ENCODE data around the gene TMEM198. TPM values are rescaled to one million over a fixed set of nuclear protein-coding genes. Genes with fewer than 3 reads are reported as not detected.

TMEM198 gene
- total RNA-seq, 1 donor from 2014 or later: 8.2 TPM

DNA sequence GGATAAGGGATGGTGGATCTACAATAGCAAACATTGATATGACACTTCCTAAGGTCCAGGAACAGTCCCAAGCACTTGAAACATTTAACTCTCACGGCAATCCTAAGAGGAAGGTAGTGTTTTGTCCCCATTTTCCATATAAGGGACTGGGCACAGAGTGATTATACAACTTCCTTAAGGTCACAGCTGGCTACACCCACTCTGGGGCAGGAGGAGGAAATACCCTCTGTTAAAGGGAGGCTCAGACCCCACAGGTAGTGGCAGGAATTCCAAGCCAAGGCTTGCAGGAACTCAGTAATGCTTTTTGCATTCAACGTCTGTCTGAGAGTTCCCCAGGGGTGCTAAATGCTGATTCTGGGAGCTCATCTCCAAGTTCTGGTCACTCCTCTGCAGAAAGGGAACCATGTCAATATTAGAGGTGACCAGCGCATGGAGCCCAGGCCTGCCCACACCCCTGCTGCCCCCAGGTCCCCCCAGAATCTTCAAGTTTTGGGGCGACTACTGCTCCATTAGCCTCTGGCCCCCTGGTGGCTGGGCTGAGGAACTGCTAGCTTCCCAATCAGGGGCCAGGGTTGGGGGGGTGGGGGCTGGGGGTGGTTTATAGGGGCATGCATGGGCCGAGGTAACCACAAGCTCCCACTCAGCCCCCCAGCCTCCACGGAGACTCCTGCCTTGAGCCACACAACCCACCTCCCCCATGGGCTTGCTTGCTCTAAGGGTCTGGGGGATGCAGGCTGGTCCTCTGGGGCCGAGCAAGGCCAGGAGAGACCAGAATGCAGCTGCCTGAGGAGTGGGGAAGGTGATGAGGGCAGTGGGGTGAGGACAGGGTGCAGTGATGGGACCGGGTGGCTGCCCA is 16.4 kb downstream of the TMEM198 start:
- DNase-seq (ENCODE audit: low spot score, unreplicated experiment): no peak
- no peak overlapping the region for H3K27ac Mint-ChIP-seq
- H3K36me3 Mint-ChIP-seq (ENCODE audit: insufficient read depth): peaks cover 17% of the 10 kb centered on the region
- no peak overlapping the region for H3K4me3 Mint-ChIP-seq (ENCODE audit: low read depth)
- H3K27me3 Mint-ChIP-seq: no peaks in the 10 kb centered on the region
- no peaks in the 10 kb centered on the region for H3K9me3 Mint-ChIP-seq (ENCODE audit: low read depth)
- TF ChIP-seq, protein P1, sequence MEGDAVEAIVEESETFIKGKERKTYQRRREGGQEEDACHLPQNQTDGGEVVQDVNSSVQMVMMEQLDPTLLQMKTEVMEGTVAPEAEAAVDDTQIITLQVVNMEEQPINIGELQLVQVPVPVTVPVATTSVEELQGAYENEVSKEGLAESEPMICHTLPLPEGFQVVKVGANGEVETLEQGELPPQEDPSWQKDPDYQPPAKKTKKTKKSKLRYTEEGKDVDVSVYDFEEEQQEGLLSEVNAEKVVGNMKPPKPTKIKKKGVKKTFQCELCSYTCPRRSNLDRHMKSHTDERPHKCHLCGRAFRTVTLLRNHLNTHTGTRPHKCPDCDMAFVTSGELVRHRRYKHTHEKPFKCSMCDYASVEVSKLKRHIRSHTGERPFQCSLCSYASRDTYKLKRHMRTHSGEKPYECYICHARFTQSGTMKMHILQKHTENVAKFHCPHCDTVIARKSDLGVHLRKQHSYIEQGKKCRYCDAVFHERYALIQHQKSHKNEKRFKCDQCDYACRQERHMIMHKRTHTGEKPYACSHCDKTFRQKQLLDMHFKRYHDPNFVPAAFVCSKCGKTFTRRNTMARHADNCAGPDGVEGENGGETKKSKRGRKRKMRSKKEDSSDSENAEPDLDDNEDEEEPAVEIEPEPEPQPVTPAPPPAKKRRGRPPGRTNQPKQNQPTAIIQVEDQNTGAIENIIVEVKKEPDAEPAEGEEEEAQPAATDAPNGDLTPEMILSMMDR (IDR thresholded peaks at IDR 0.05; ENCODE audit: unreplicated experiment): peak; percentile 71
- peaks cover 11% of the 10 kb centered on the region for H3K4me1 Mint-ChIP-seq (ENCODE audit: low read depth)

DNA sequence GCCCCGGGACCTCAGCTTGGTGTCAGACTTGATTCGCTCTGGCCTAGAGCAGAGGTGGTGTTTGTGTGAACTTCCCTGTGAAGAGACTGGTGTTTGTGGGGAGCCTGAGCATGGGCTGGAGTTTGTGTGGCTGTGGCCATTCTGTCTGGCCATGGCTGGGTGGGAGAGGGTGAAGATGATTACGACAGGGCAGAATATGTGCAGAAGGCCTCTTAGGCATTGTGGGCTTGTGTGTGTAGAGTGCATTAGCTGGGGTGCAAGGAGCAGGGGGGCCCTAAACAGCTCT is 17.0 kb downstream of the TMEM198 start:
- Mint-ChIP-seq H3K9me3 (ENCODE audit: low read depth) (no peaks in the 10 kb centered on the region), H3K4me3 (ENCODE audit: low read depth) (no peak overlapping the region), H3K27ac (no peak overlapping the region), H3K4me1 (ENCODE audit: low read depth) (peaks cover 11% of the 10 kb centered on the region), H3K27me3 (no peaks in the 10 kb centered on the region), H3K36me3 (ENCODE audit: insufficient read depth) (peaks cover 16% of the 10 kb centered on the region)
- TF ChIP-seq, protein P1 (IDR thresholded peaks at IDR 0.05; ENCODE audit: unreplicated experiment): no peak
- no peak for DNase-seq (ENCODE audit: low spot score, unreplicated experiment)

DNA sequence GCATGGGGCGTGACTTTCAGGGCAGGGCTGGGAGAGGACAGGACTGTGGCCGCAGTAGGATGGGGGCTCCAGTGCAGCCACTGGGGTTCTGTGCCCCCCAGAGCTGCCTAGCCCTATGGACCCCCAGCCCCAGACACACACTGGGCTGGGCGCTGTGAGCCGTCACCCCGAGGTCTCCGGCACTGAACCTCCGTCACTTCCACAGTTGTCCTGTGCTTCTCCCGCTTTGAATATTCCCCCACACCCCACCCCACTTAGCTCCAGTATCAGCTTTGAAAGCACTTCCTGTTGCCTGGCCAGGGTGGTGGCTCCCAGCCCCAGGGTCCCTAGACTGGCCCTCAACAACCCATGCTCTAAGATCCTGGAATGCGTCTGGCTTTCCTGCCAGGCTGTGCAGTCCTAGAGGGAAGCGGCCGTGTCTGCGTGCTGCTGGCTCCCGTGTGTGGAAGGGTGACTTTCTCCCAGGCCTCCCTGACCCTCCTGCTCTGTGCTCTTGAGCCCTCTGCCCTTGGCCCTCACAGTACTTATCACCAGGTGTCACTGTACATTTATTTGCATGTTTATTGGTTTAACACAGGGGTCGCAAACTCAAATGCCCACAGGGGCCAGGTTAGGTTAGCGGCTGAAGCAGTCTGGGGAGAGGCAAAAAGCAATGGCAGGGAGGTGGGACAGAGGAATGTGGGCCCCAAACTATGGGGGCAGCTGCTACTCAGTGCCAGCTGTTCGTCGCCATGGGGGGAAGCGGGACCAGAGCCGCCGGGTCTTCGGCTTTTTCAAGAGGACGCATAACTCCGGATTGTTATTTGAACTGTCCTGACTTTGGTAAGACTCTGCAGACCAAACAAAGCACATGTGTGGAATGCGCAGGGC is 17.6 kb downstream of the TMEM198 start:
- H3K27ac Mint-ChIP-seq: peak overlapping the region; percentile 20
- H3K9me3 Mint-ChIP-seq (ENCODE audit: low read depth): no peaks in the 10 kb centered on the region
- no peaks in the 10 kb centered on the region for H3K27me3 Mint-ChIP-seq
- peaks cover 11% of the 10 kb centered on the region for H3K4me1 Mint-ChIP-seq (ENCODE audit: low read depth)
- TF ChIP-seq, protein P1 (IDR thresholded peaks at IDR 0.05; ENCODE audit: unreplicated experiment): no peak
- peaks cover 21% of the 10 kb centered on the region for H3K36me3 Mint-ChIP-seq (ENCODE audit: insufficient read depth)
- no peak for DNase-seq (ENCODE audit: low spot score, unreplicated experiment)
- H3K4me3 Mint-ChIP-seq (ENCODE audit: low read depth): no peak overlapping the region

DNA sequence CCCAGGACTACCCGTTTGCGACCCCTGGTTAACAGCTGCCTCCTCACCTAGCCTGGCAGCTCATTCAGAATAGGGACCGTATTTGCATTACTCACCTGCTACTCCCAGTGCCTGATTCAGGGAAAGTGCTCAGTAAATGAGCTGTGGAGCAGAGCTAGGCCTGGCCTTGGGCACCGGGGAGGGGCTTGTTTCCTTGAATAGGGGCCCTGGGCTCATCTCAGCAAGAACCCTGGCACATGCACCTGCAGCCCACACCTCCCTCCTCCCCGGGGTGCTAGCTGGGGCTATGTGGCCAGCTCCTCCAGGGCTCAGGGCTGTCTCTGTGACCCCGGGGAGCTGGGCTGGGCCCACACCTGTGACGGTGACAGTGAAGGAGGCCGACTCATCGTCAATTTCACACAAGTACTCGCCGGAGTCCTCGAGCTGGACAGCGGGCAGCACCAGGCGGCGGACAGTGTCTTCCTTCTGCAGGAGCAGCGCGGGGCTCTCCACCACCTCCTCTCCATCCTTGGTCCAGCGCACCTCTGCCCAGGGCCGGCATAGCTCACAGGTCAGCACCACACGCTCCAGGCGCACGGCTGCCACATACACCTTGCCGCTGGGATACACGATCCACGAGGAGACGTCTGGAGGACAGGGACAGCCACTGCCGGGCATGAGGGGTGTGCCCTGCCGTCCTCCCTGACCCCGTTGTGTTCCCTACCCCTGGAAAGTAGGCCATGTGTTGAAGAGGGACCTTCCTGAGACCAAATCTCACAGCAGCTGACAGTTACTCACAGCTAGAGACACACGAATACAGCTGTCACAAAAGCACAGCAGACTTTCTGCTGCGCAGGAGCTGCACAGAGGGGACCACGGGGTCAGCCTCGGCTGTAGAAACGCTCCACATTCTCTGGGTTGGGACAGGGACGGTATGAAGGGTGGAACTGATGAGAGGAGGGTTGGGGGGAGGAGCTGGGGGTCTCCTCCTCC is 18.5 kb downstream of the TMEM198 start:
- H3K27me3 Mint-ChIP-seq: no peaks in the 10 kb centered on the region
- H3K9me3 Mint-ChIP-seq (ENCODE audit: low read depth): no peaks in the 10 kb centered on the region
- peaks cover 24% of the 10 kb centered on the region for H3K36me3 Mint-ChIP-seq (ENCODE audit: insufficient read depth)
- peaks cover 11% of the 10 kb centered on the region for H3K4me1 Mint-ChIP-seq (ENCODE audit: low read depth)
- TF ChIP-seq, protein P1 (IDR thresholded peaks at IDR 0.05; ENCODE audit: unreplicated experiment): no peak
- H3K27ac Mint-ChIP-seq: peak overlapping the region; percentile 29
- H3K4me3 Mint-ChIP-seq (ENCODE audit: low read depth): no peak overlapping the region
- no peak for DNase-seq (ENCODE audit: low spot score, unreplicated experiment)
